K562 (cell line): ENCODE data around the gene RAPGEF5. TPM values are rescaled to one million over a fixed set of nuclear protein-coding genes. Genes with fewer than 3 reads are reported as not detected.
A peak's percentile ranks its signal among the peaks of the same experiment; 100 is the strongest.

ENCODE experiments used
- ATAC-seq: fragments of 200-7000 bp; cut with Tn5 transposase; 3 replicates; pipeline ENCODE4 v1.9.1; 2020; ENCODE audit warnings: moderate library complexity
- BruUV-seq: library from RNA; stranded (reverse); fragments of 400-500 nt; replicated peaks from 2 replicates; lab custom pipeline; 2021; lab: Mats Ljungman, UMichigan
- CTCF ChIA-PET: fragments of 300-600 bp; formaldehyde crosslinking; extraction: SDS; loops from one replicate; lab custom pipeline; 2021; ENCODE audit warnings: low intra/inter-chr PET ratio; lab: Yijun Ruan, JAX
- POLR2A ChIA-PET: fragments of 300-600, 350-650 bp; sonication (Branson Sonifier 250); formaldehyde crosslinking; extraction: SDS; loops from one replicate; lab custom pipeline; 2021; ENCODE audit warnings: antibody characterized with exemption, inconsistent platforms; lab: Yijun Ruan, JAX
- DNase-seq, 4 experiments: peaks; one replicate each; pipeline versions ENCODE4 v3.0.0 to v3.0.0-alpha.2; 2011 to 2018; ENCODE audit warnings: low spot score in 3 of 4, mixed read lengths in 3 of 4; ENCODE audit errors: extremely low read depth in 1 of 4
- FAIRE-seq: peaks from 2 replicates; lab custom pipeline; 2011; peaks lifted over from hg19 to GRCh38; lab: Jason Lieb, UNC
- H2AFZ ChIP-seq: 2 replicates; pipeline ENCODE4 v1.6.0; 2011; ENCODE audit warnings: low read depth, low read length, control low read depth, inconsistent platforms
- H3K27ac ChIP-seq: fragments of 200-600 bp; 3 replicates; pipeline ENCODE4 v1.8.0; 2011; ENCODE audit warnings: low read depth, mild to moderate bottlenecking, control low read depth, inconsistent platforms, low read length, moderate library complexity, mixed read lengths; ENCODE audit errors: extremely low read depth
- H3K27me3 ChIP-seq, 2 experiments: fragments of 300-600 bp in 1 of 2; 2 replicates in 1 of 2; 3 replicates in 1 of 2; pipeline versions ENCODE4 v1.6.0 to v1.8.0; 2011; ENCODE audit warnings: inconsistent platforms in 2 of 2, low read length in 2 of 2, mild to moderate bottlenecking in 1 of 2, mixed read lengths in 1 of 2, moderate library complexity in 1 of 2; ENCODE audit not compliant: control insufficient read depth in 2 of 2, insufficient read depth in 2 of 2
- H3K36me3 ChIP-seq: fragments of 300-600 bp; 3 replicates; pipeline ENCODE4 v1.8.0; 2011; ENCODE audit warnings: mild to moderate bottlenecking, low read length, inconsistent platforms; ENCODE audit not compliant: control insufficient read depth, insufficient read depth
- H3K4me1 ChIP-seq, 2 experiments: fragments of 200-600 bp in 1 of 2; replicated peaks in 1 of 2; 2 replicates in 1 of 2; 3 replicates in 1 of 2; pipeline versions ENCODE4 v1.5.1 to v1.8.0; 2011; ENCODE audit warnings: inconsistent platforms in 2 of 2, low read length in 2 of 2, mild to moderate bottlenecking in 1 of 2, mixed read lengths in 1 of 2, moderate library complexity in 1 of 2; ENCODE audit not compliant: control insufficient read depth in 2 of 2, insufficient read depth in 2 of 2
- H3K4me2 ChIP-seq: 2 replicates; pipeline ENCODE4 v1.6.1; 2011; ENCODE audit warnings: low read length, control low read depth, inconsistent platforms, mixed read lengths; ENCODE audit not compliant: insufficient read depth
- H3K4me3 ChIP-seq: fragments of 200-600 bp; sonication (generic), shearing (Covaris generic); 2 replicates; pipeline ENCODE4 v1.5.1; 2016; ENCODE audit warnings: control low read depth, inconsistent platforms
- H3K79me2 ChIP-seq: fragments of 200-600 bp; 3 replicates; pipeline ENCODE4 v1.8.0; 2011; ENCODE audit warnings: low read length, inconsistent platforms; ENCODE audit not compliant: control insufficient read depth, insufficient read depth
- H3K9ac ChIP-seq, 2 experiments: 2 replicates each; pipeline versions ENCODE4 v1.6.0 to v1.6.1; 2011; ENCODE audit warnings: low read depth in 2 of 2, low read length in 2 of 2, control low read depth in 1 of 2, inconsistent platforms in 1 of 2, mild to moderate bottlenecking in 1 of 2, mixed read lengths in 1 of 2; ENCODE audit not compliant: insufficient read depth in 1 of 2
- H3K9me1 ChIP-seq: one replicate; pipeline ENCODE4 v1.6.0; 2011; ENCODE audit warnings: inconsistent platforms, mild to moderate bottlenecking, low read length, moderate library complexity; ENCODE audit not compliant: control insufficient read depth, insufficient read depth
- H3K9me3 ChIP-seq: replicated peaks from 2 replicates; pipeline ENCODE4 v1.5.1; 2011; ENCODE audit warnings: low read depth, low read length, inconsistent platforms; ENCODE audit not compliant: control insufficient read depth, insufficient read depth
- H4K20me1 ChIP-seq: replicated peaks from 2 replicates; pipeline ENCODE4 v1.6.1; 2011; ENCODE audit warnings: low read length, inconsistent platforms, mixed read lengths; ENCODE audit not compliant: control insufficient read depth, insufficient read depth
- CHD4 ChIP-seq: fragments of 200-600 bp; sonication (generic); IDR thresholded peaks from 3 replicates; pipeline ENCODE4 v1.6.1; 2012; ENCODE audit warnings: low read depth, mild to moderate bottlenecking, mixed read lengths, low read length, inconsistent platforms; ENCODE audit not compliant: insufficient read depth, insufficient replicate concordance, poor library complexity, severe bottlenecking
- ESRRA ChIP-seq: fragments of 450-650 bp; IDR thresholded peaks from 2 replicates; pipeline ENCODE4 v1.6.1; 2014; ENCODE audit warnings: low read depth, mild to moderate bottlenecking, moderate library complexity, borderline replicate concordance
- POLR2A ChIP-seq: fragments of 450-650 bp; conservative IDR thresholded peaks from 2 replicates; pipeline ENCODE4 v1.6.1; 2016
- RBM25 ChIP-seq: fragments of 200-400 bp; formaldehyde crosslinking; IDR thresholded peaks from 2 replicates; pipeline ENCODE4 v1.6.1; 2018; ENCODE audit warnings: low read length, low read depth, moderate library complexity; ENCODE audit not compliant: severe bottlenecking
- RCOR1 ChIP-seq, 2 experiments: IDR thresholded peaks; 2 replicates each; pipeline ENCODE4 v1.6.1; 2012; ENCODE audit warnings: low read depth in 2 of 2, low read length in 2 of 2, borderline replicate concordance in 1 of 2, improper control_type of control experiment in 1 of 2
- TRIM28 ChIP-seq: fragments of 450-650 bp; IDR thresholded peaks from 2 replicates; pipeline ENCODE4 v1.6.1; 2017
- ZNF146 ChIP-seq: IDR thresholded peaks from one replicate; pipeline ENCODE4 v1.6.1; 2018; ENCODE audit warnings: missing compliant biosample characterization; ENCODE audit not compliant: unreplicated experiment
- WGBS: fragments of 100-300 bp; shearing (Covaris generic); methylation state at CpG from one replicate; pipeline ENCODE4 v1.1.6; 2016; ENCODE audit warnings: low coverage, mixed read lengths; ENCODE audit not compliant: insufficient coverage; ENCODE audit errors: missing lambda C conversion rate; 5-methylcytosine and 5-hydroxymethylcytosine counted together
- in situ Hi-C: fragments of 300-500 bp; cut with MboI; formaldehyde crosslinking; loops from 4 replicates; pipeline ENCODE4 v1.15.0; 2018; ENCODE audit warnings: inconsistent platforms, mixed read lengths
- intact Hi-C: fragments of 100-400 bp; cut with micrococcal nuclease; formaldehyde crosslinking; loops from 2 replicates; pipeline ENCODE4 v1.14.2; 2022
- polyA plus RNA-seq, 8 experiments: library from polyadenylated mRNA; depleted of rRNA in 4 of 8; stranded (reverse) in 5 of 8; unstranded in 3 of 8; fragments of >200 nt; fragmentation: Nextera tagmentation in 2 of 8; fragmentation: Illumina TruSeq in 1 of 8; extraction: Ambion mirVana in 2 of 8; extraction: Trizol in 1 of 8; gene quantifications; 2 replicates each; pipeline versions ENCODE4 v1.2.1 to v1.2.3, GENCODE V29; 2011 to 2014; ENCODE audit warnings: inconsistent platforms in 1 of 8, missing spikeins in 1 of 8
- total RNA-seq, 7 experiments: library from RNA; depleted of rRNA in 6 of 7; stranded (reverse); fragments of >200 nt in 6 of 7; fragmentation: Illumina TruSeq in 2 of 7; extraction: Trizol in 2 of 7; gene quantifications; 2 replicates each; pipeline versions ENCODE4 v1.2.1 to v1.2.3, GENCODE V29; 2011 to 2021; ENCODE audit warnings: low replicate concordance in 1 of 7
- TF ChIP-seq, protein P1 (sequence below): sonication (generic); formaldehyde crosslinking; IDR thresholded peaks from 2 replicates; pipeline ENCODE4 v1.8.0; 2022; ENCODE audit warnings: mild to moderate bottlenecking, missing genetic modification reagents

RAPGEF5 gene
- total and polyA plus RNA-seq, 9 of the 15 experiments (the other 6 are each of a cell fraction or from before 2014, with no cell fraction given), result 0.39 to 2.0 (median 1.1) TPM

DNA sequence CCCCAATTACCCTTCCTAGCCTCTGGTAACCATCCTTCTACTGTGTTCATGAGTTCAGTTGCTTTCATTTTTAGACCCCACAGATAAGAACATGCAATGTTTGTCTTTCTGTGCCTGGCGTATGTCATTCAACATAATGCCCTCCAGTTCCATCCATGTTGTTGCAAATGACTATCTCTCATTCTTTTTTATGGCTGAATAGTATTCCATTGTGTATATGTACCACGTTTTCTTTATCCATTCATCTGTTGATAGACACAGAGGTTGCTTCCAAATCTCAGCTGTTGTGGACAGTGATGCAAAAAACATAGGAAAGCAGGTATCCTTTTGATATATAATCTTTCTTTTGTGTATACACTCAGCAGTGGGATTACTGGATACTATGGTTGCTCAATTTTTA lies 51.2 kb downstream of the RAPGEF5 start:
- Histone ChIP-seq H3K4me1 (peaks cover 10 to 23% of the 10 kb centered on the region in 2 experiments), H3K79me2 (no peaks in the 10 kb centered on the region), H3K4me2 (no peak overlapping the region), H3K36me3 (no peaks in the 10 kb centered on the region), H3K27ac (no peak overlapping the region), H3K9me3 (0 out of 2 replicates have a peak, but pooled peaks cover under 1% of the 10 kb centered on the region), H3K9ac (no peak overlapping the region), H4K20me1 (no peaks in the 10 kb centered on the region), H3K4me3 (no peak overlapping the region), H3K27me3 (no peaks in the 10 kb centered on the region), H2AFZ (no peak overlapping the region), H3K9me1 (no peaks in the 10 kb centered on the region)
- CTCF ChIA-PET, result no interaction called here
- POLR2A ChIA-PET, result interaction anchor here (1.4 kb wide), 1 partner anchor 14 kb away, joined by 3 read pairs; no protein-coding TSS in a partner anchor
- FAIRE-seq (no peak), ATAC-seq (no peak), DNase-seq (no peak)
- intact Hi-C loops (no loop called here), in situ Hi-C loops (no loop called here)
- BruUV-seq, result no TSS peak
- TF ChIP-seq RBM25, result peak; percentile 43
- no peak for TF ChIP-seq TRIM28
- TF ChIP-seq, protein P1, sequence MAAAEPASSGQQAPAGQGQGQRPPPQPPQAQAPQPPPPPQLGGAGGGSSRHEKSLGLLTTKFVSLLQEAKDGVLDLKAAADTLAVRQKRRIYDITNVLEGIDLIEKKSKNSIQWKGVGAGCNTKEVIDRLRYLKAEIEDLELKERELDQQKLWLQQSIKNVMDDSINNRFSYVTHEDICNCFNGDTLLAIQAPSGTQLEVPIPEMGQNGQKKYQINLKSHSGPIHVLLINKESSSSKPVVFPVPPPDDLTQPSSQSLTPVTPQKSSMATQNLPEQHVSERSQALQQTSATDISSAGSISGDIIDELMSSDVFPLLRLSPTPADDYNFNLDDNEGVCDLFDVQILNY (CRISPR knock-in tag), result no peak
- TF ChIP-seq RCOR1 (IDR thresholded peaks at IDR 0.05; ENCODE audit: borderline replicate concordance in 1 of 2, low read depth in 2 of 2, low read length in 2 of 2), result no peak
- TF ChIP-seq ZNF146 (CRISPR knock-in tag), result peak; percentile 77
- no peak for TF ChIP-seq POLR2A
- no peak for TF ChIP-seq CHD4
- no peak for TF ChIP-seq ESRRA
- 41% methylated on average over 2 of the region's 2 CpGs for WGBS
